Measurements from ENCODE around the gene ACTRT2. TPM values are rescaled to one million over a fixed set of nuclear protein-coding genes. Genes with fewer than 3 reads are reported as not detected.

The ACTRT2 gene
- total and polyA plus RNA-seq, 10 of the 15 experiments (the other 5 are each of a cell fraction or from before 2014, with no cell fraction given), result not detected

- CTCF ChIA-PET, result no interaction called here
- no peak overlapping the region for H3K4me3 ChIP-seq
- H3K79me2 ChIP-seq (ENCODE audit: control insufficient read depth, insufficient read depth, low read length), result no peaks in the 10 kb centered on the region
- SMC1A ChIA-PET (ENCODE audit: uncharacterized antibody, unreplicated experiment), result no interaction called here
- WGBS (ENCODE audit: insufficient coverage, insufficient replicate concordance, low lambda C conversion rate, missing lambda C conversion rate), result 47% methylated on average over 10 of the region's 10 CpGs
- no peaks in the 10 kb centered on the region for H3K4me1 ChIP-seq (ENCODE audit: control insufficient read depth, insufficient read depth, low read length)
- POLR2A ChIA-PET, result no interaction called here
- no peak overlapping the region for H3K27ac ChIP-seq (ENCODE audit: control insufficient read depth, insufficient read depth)
- H3K27me3 ChIP-seq (replicated peaks in 1 of 2; ENCODE audit: control insufficient read depth in 2 of 2, insufficient read depth in 2 of 2, low read length in 1 of 2), result no peaks in the 10 kb centered on the region; a peak in 3 of 4 replicates
- H3K9ac ChIP-seq (ENCODE audit: control insufficient read depth, insufficient read depth, low read length), result no peak overlapping the region
- BruUV-seq (replicated peaks), result no TSS peak
- intact Hi-C loops (cut with micrococcal nuclease; ENCODE audit: unreplicated experiment) (no loop called here), in situ Hi-C loops (cut with MboI) (no loop called here)
- H3K4me2 ChIP-seq (ENCODE audit: control insufficient read depth, insufficient read depth), result no peak overlapping the region
- no peaks in the 10 kb centered on the region for H3K36me3 ChIP-seq (ENCODE audit: control insufficient read depth in 2 of 2, insufficient read depth in 2 of 2, low read length in 1 of 2)
- DNase-seq (ENCODE audit: low read depth, low spot score) (no peak), ATAC-seq (no peak), FAIRE-seq (no peak)
- RAD21 ChIA-PET (ENCODE audit: unreplicated experiment), result no interaction called here
- H3K9me3 ChIP-seq (replicated peaks; ENCODE audit: control insufficient read depth, insufficient read depth, low read length), result no peaks in the 10 kb centered on the region
- no peaks in the 10 kb centered on the region for H4K20me1 ChIP-seq (ENCODE audit: control insufficient read depth, insufficient read depth)
- no peak overlapping the region for H2AFZ ChIP-seq (ENCODE audit: control insufficient read depth, low read depth, low read length)
- TF ChIP-seq RBBP5 (conservative IDR thresholded peaks at IDR 0.05) (no peak), TCF7 (IDR thresholded peaks at IDR 0.05; ENCODE audit: borderline replicate concordance) (no peak), SUZ12 (IDR thresholded peaks at IDR 0.05; ENCODE audit: unreplicated experiment) (no peak), USF1 (IDR thresholded peaks at IDR 0.05; ENCODE audit: borderline replicate concordance, extremely low read length, insufficient read depth, low read depth, low read length) (no peak), JUND (IDR thresholded peaks at IDR 0.05; ENCODE audit: low read depth, low read length) (no peak), REST (IDR thresholded peaks at IDR 0.05; ENCODE audit: low read depth, low read length) (no peak), ZNF217 (IDR thresholded peaks at IDR 0.05) (no peak), NR2C1 (IDR thresholded peaks at IDR 0.05) (no peak), CREB1 (IDR thresholded peaks at IDR 0.05; ENCODE audit: low read depth) (no peak), SREBF1 (IDR thresholded peaks at IDR 0.05; ENCODE audit: low read length) (no peak), DPF2 (IDR thresholded peaks at IDR 0.05) (no peak), BCL11A (IDR thresholded peaks at IDR 0.05; ENCODE audit: low read depth, low read length) (no peak), HDAC6 (IDR thresholded peaks at IDR 0.05; ENCODE audit: unreplicated experiment) (no peak), YY1 (IDR thresholded peaks at IDR 0.05; ENCODE audit: low read depth, low read length) (no peak), TARDBP (IDR thresholded peaks at IDR 0.05; ENCODE audit: borderline replicate concordance) (no peak)
- TF ChIP-seq, protein P1, sequence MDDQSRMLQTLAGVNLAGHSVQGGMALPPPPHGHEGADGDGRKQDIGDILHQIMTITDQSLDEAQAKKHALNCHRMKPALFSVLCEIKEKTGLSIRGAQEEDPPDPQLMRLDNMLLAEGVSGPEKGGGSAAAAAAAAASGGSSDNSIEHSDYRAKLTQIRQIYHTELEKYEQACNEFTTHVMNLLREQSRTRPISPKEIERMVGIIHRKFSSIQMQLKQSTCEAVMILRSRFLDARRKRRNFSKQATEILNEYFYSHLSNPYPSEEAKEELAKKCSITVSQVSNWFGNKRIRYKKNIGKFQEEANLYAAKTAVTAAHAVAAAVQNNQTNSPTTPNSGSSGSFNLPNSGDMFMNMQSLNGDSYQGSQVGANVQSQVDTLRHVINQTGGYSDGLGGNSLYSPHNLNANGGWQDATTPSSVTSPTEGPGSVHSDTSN (IDR thresholded peaks at IDR 0.05; ENCODE audit: insufficient replicate concordance, low read depth, low read length), result no peak
- TF ChIP-seq, protein P2, sequence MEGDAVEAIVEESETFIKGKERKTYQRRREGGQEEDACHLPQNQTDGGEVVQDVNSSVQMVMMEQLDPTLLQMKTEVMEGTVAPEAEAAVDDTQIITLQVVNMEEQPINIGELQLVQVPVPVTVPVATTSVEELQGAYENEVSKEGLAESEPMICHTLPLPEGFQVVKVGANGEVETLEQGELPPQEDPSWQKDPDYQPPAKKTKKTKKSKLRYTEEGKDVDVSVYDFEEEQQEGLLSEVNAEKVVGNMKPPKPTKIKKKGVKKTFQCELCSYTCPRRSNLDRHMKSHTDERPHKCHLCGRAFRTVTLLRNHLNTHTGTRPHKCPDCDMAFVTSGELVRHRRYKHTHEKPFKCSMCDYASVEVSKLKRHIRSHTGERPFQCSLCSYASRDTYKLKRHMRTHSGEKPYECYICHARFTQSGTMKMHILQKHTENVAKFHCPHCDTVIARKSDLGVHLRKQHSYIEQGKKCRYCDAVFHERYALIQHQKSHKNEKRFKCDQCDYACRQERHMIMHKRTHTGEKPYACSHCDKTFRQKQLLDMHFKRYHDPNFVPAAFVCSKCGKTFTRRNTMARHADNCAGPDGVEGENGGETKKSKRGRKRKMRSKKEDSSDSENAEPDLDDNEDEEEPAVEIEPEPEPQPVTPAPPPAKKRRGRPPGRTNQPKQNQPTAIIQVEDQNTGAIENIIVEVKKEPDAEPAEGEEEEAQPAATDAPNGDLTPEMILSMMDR (IDR thresholded peaks at IDR 0.05 in 2 of 3, conservative IDR thresholded peaks at IDR 0.05 in 1 of 3; ENCODE audit: control insufficient read depth in 2 of 3, extremely low read depth in 1 of 3, insufficient read depth in 1 of 3, low read depth in 3 of 3, low read length in 3 of 3), result no peak
These were observed 45.6 kb downstream of the ACTRT2 start for GRCh38 chr1:3066826-3067225.

All from GM12878 (cell line).